Activated CD8-positive, alpha-beta memory T cell treated with anti-CD3 and anti-CD28 coated beads, Interleukin-2, amount 50 U/mL, for 4 hours (primary cell): ENCODE measurements around the gene CACNA1C.
"Not testable (repeated sequence)": the region's sequence is repeated elsewhere in the genome, so short reads cannot be mapped to it uniquely, and the experiment has no call there.

ENCODE experiments used
- DNase-seq: peaks from one replicate; pipeline ENCODE4 v3.0.0-alpha.2; 2020

The CACNA1C gene

GRCh38 chr12:2467447-2468195 lies 414.8 kb downstream of the CACNA1C start:
- DNase-seq = no peak

- no peak for DNase-seq
These were observed 423.2 kb downstream of the CACNA1C start for GRCh38 chr12:2475984-2476383.

DNA sequence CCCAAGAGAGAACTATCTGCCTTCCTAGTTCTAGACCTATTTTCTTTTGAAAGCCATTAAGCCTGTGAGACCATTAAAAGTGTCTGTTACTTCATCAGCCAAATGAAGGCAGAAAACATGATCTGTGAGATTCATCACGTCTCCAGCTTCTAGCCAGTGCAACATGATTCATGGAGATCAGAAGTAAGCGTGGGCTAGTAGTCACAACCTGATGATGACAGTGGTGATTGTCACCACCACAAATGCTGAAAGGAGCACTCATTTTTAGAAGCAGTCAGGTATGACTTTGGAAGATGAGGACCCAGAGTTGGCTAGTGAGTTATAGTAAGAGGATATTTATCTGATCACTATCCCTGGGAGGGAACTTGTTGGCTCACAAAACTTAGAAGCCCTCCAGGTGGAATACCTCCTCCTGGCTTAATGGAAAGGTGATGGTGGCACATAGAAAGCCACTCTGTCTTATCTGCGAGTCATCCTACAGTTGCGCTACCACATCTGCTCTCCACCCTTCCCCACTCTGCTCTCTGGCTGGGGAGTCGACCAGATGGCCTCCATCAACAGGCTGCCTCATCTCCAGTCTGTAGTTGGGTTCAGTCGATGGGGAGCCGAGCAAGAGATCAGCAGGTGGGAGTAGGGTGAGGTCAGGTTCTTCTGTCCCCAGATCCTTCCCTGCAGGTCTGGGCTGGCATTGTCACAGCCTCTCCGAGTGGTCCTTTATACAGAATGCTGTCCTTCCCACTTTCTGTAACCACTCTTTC lies 424.4 kb downstream of the CACNA1C start:
- DNase-seq = no peak

GRCh38 chr12:2479851-2480535 lies 427.2 kb downstream of the CACNA1C start:
- no peak for DNase-seq

GRCh38 chr12:2481346-2481745 lies 428.6 kb downstream of the CACNA1C start:
- DNase-seq = no peak

DNA sequence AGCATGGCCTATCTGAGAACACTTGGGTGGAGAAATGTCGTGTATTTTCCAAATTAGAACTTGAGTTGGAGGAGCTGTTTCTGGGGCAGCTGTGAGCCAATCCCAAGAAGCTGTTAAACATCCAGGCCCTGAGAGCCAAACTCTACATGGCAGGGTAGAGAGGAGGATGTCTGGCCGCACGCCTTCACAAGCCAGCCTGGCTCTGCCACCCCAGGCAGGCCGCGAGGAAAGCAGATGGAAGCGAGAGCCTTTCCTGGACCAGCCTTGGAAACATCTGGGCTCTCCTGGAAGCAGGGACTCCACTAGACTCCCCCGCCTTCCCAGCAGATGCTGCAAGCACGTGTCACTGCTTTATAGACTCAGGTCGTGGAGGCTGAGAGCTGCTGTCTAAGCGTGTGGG lies 429.2 kb downstream of the CACNA1C start:
- no peak for DNase-seq

- DNase-seq = no peak
These were observed 430.3 kb downstream of the CACNA1C start for GRCh38 chr12:2482938-2483660.

GRCh38 chr12:2483713-2484112 lies 430.9 kb downstream of the CACNA1C start:
- no peak for DNase-seq

GRCh38 chr12:2484141-2484776 lies 431.5 kb downstream of the CACNA1C start:
- no peak for DNase-seq

GRCh38 chr12:2485681-2486080 lies 432.9 kb downstream of the CACNA1C start:
- DNase-seq = no peak

DNA sequence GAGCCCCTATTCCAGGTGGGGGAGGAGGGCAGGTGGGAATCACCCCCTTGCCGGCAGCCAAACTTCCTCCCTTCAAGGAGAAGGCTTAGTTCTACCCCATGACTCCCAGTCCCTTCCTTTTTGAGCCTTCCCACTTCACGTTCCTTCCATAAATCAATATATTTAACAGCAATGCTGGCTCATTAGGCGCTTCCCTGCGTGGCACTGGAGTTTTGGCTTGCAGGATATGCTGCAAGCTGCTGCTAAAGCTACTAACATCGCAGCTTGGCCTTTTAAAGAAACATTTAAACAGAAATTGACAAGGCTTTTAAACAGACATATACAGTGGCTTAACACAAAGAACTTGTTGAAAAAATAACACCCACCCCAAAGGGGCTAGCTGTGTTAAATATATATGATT lies 434.0 kb downstream of the CACNA1C start:
- no peak for DNase-seq

DNA sequence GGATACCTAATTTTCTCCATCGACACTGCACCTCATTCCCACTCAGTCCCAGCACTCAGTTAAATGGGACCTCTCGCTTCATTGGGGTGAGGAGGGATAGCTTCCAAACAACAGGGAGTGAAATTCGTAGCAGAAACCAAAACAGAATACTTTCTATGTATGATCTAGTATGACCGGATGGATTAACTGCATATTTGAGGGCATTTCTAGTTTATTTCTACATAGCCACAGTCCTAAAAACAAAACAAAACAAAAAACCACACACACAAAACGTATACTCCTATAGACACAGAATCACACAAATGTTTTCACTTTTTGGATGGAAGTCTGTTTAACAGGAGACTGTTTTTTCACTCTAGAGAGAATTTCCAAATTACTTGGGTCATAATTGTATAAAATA lies 434.5 kb downstream of the CACNA1C start:
- DNase-seq = no peak

DNA sequence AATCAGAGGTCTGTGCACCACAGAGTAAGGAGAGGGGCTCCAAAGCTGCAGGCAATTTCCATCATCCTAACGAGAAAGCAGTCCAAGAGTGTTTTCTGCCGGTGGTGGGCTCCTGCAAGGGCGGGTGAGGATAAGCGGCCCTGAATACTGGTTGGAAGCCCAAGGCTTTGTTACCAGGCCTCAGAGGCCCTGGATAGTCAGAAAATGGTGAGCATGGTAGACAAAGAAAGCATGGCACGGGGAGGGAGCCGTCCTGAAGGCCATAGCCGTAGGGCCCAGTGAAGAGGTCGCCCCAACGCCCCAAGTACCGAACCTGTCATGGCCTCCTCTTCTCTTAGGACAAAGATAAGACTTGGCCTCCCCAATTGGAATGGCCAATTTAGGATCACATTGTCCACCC lies 435.3 kb downstream of the CACNA1C start:
- no peak for DNase-seq

DNA sequence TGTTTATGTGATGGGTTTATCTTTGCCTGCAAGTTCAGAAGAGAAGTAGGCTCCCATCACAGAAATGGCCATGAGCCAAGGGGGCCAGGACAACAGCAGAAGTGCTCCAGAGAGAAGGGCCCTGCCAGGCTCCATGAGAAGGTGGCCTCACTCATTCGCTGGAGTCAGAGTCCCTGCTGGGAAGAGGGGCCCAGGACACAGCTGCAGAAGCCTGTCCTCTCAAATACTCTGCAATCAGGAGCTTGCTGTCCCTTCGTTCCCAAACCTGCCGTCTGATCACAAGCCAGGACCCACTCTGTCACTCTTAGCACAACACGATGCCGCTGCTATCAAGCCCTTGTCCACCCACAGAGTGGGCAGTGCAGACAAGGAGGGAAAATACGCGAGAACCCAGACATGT lies 435.8 kb downstream of the CACNA1C start:
- no peak for DNase-seq

DNA sequence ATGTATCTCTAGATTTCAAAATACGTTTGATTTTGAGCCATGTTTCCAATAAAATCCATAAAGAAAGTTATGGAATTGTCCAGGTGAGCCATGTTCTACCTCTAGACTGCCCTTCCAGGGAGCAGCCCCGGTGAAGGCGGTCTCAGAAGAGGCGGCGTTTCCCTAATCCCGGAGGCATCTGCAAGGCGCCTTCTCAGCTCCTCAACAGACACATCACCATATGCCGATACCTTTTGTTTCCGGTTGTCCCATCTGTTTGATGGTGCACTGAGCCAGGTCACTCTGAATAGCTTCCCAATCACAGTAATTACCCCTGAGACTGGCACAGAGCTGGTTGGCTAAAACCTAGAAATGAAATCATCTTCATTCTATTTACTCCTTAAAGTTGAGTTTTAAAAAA lies 436.5 kb downstream of the CACNA1C start:
- no peak for DNase-seq

DNA sequence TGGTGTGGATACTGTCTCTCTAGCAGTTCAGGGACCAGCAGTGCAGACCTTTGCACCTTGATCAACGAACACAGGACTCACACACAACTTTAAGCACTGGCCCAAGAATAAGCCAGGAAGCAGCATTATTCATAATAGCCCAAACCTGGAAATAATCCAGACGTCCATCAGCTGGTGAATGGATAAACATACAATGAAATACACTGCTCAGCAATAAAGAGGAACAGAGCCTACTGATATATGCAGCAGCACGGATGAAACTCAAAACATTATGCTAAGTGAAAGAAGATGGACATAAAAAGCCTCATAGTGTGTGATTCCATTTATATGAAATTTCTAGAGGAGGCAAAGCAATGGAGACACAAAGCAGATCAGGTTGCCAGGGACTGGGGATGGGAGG lies 438.0 kb downstream of the CACNA1C start:
- no peak for DNase-seq

- DNase-seq = not testable (repeated sequence)
These were observed 438.6 kb downstream of the CACNA1C start for GRCh38 chr12:2491349-2491748.

- DNase-seq = no peak
These were observed 439.4 kb downstream of the CACNA1C start for GRCh38 chr12:2492236-2492635.

GRCh38 chr12:2493086-2493485 lies 440.3 kb downstream of the CACNA1C start:
- no peak for DNase-seq

- DNase-seq = no peak
These were observed 441.9 kb downstream of the CACNA1C start for GRCh38 chr12:2494486-2495192.

- no peak for DNase-seq
These were observed 442.8 kb downstream of the CACNA1C start for GRCh38 chr12:2495417-2496112.
